ENCODE data around the gene RXRG.
"Not testable (repeated sequence)": the region's sequence is repeated elsewhere in the genome, so short reads cannot be mapped to it uniquely, and the experiment has no call there.

The RXRG gene

GRCh38 chr1:165444897-165445370 is at the start of gene RXRG:
RXRG (minus strand) TSS chr1:165445126; CDS start chr1:165444893, 233 bp downstream.
- DNase-seq (ENCODE audit: low read depth): no peak

- no peak for DNase-seq (ENCODE audit: low read depth)
Observed at GRCh38 chr1:165492845-165493373, 48.0 kb upstream of the RXRG start.

- DNase-seq (ENCODE audit: low read depth): no peak
Observed at GRCh38 chr1:165490175-165490574, 45.2 kb upstream of the RXRG start.

- DNase-seq (ENCODE audit: low read depth): no peak
Observed at GRCh38 chr1:165487921-165488320, 43.0 kb upstream of the RXRG start.

GRCh38 chr1:165486663-165487062 is 41.7 kb upstream of the RXRG start:
- DNase-seq (ENCODE audit: low read depth): no peak

GRCh38 chr1:165485716-165486115 is 40.8 kb upstream of the RXRG start:
- no peak for DNase-seq (ENCODE audit: low read depth)

GRCh38 chr1:165484532-165484931 is 39.6 kb upstream of the RXRG start:
- no peak for DNase-seq (ENCODE audit: low read depth)

- no peak for DNase-seq (ENCODE audit: low read depth)
Observed at GRCh38 chr1:165483412-165483811, 38.5 kb upstream of the RXRG start.

GRCh38 chr1:165481820-165482532 is 37.0 kb upstream of the RXRG start:
- peak; percentile 70 for DNase-seq (ENCODE audit: low read depth)

- no peak for DNase-seq (ENCODE audit: low read depth)
Observed at GRCh38 chr1:165476776-165477175, 31.9 kb upstream of the RXRG start.

- no peak for DNase-seq (ENCODE audit: low read depth)
Observed at GRCh38 chr1:165474196-165474595, 29.3 kb upstream of the RXRG start.

GRCh38 chr1:165473081-165473480 is 28.2 kb upstream of the RXRG start:
- DNase-seq (ENCODE audit: low read depth): no peak

- no peak for DNase-seq (ENCODE audit: low read depth)
Observed at GRCh38 chr1:165468726-165469249, 23.9 kb upstream of the RXRG start.

- DNase-seq (ENCODE audit: low read depth): no peak
Observed at GRCh38 chr1:165468253-165468652, 23.3 kb upstream of the RXRG start.

- DNase-seq (ENCODE audit: low read depth): no peak
Observed at GRCh38 chr1:165467706-165468105, 22.8 kb upstream of the RXRG start.

GRCh38 chr1:165463978-165464377 is 19.1 kb upstream of the RXRG start:
- DNase-seq (ENCODE audit: low read depth): no peak

- DNase-seq (ENCODE audit: low read depth): not testable (repeated sequence)
Observed at GRCh38 chr1:165459683-165460082, 14.8 kb upstream of the RXRG start.

- DNase-seq (ENCODE audit: low read depth): no peak
Observed at GRCh38 chr1:165456861-165457260, 11.9 kb upstream of the RXRG start.

GRCh38 chr1:165456114-165456513 is 11.2 kb upstream of the RXRG start:
- DNase-seq (ENCODE audit: low read depth): no peak

GRCh38 chr1:165455111-165455510 is 10.2 kb upstream of the RXRG start:
- no peak for DNase-seq (ENCODE audit: low read depth)

GRCh38 chr1:165454091-165454610 is 9.2 kb upstream of the RXRG start:
- DNase-seq (ENCODE audit: low read depth): no peak

GRCh38 chr1:165452336-165453130 is 7.6 kb upstream of the RXRG start:
- DNase-seq (ENCODE audit: low read depth): no peak

GRCh38 chr1:165451691-165452090 is 6.8 kb upstream of the RXRG start:
- DNase-seq (ENCODE audit: low read depth): no peak

All from non-pigmented ciliary epithelial cell (primary cell).